ENCODE data around the gene PDGFRB.

The PDGFRB gene

GRCh38 chr5:150069672-150070627 lies 85.7 kb downstream of the PDGFRB start:
- Histone ChIP-seq H3K4me1 (ENCODE audit: control insufficient read depth, insufficient read depth, low read length) (peaks cover 8% of the 10 kb centered on the region), H3K4me3 (ENCODE audit: low read depth, low read length) (no peak overlapping the region), H3K9me3 (ENCODE audit: control insufficient read depth, insufficient read depth, low read depth, low read length) (no peaks in the 10 kb centered on the region), H3K36me3 (ENCODE audit: control insufficient read depth, insufficient read depth, low read length) (no peaks in the 10 kb centered on the region), H3K27me3 (ENCODE audit: control insufficient read depth, insufficient read depth, low read length) (no peaks in the 10 kb centered on the region; the same call in 1 of the 2 replicates), H3K9ac (ENCODE audit: low read length) (no peak overlapping the region), H3K27ac (ENCODE audit: low read depth, low read length) (no peak overlapping the region)

- no peak overlapping the region for H3K27ac ChIP-seq (ENCODE audit: low read depth, low read length)
- H3K9ac ChIP-seq (ENCODE audit: low read length), result no peak overlapping the region
- H3K4me3 ChIP-seq (ENCODE audit: low read depth, low read length), result no peak overlapping the region
- H3K4me1 ChIP-seq (ENCODE audit: control insufficient read depth, insufficient read depth, low read length), result peaks cover 8% of the 10 kb centered on the region
- no peaks in the 10 kb centered on the region for H3K36me3 ChIP-seq (ENCODE audit: control insufficient read depth, insufficient read depth, low read length)
- no peaks in the 10 kb centered on the region for H3K9me3 ChIP-seq (ENCODE audit: control insufficient read depth, insufficient read depth, low read depth, low read length)
- no peaks in the 10 kb centered on the region; the same call in 1 of the 2 replicates for H3K27me3 ChIP-seq (ENCODE audit: control insufficient read depth, insufficient read depth, low read length)
Observed at GRCh38 chr5:150068961-150069645, 86.5 kb downstream of the PDGFRB start.

GRCh38 chr5:150068472-150068871 lies 87.2 kb downstream of the PDGFRB start:
- Histone ChIP-seq H3K36me3 (ENCODE audit: control insufficient read depth, insufficient read depth, low read length) (no peaks in the 10 kb centered on the region), H3K4me3 (ENCODE audit: low read depth, low read length) (no peak overlapping the region), H3K27ac (ENCODE audit: low read depth, low read length) (no peak overlapping the region), H3K4me1 (ENCODE audit: control insufficient read depth, insufficient read depth, low read length) (peaks cover 8% of the 10 kb centered on the region), H3K9ac (ENCODE audit: low read length) (no peak overlapping the region), H3K27me3 (ENCODE audit: control insufficient read depth, insufficient read depth, low read length) (no peaks in the 10 kb centered on the region; the same call in 1 of the 2 replicates), H3K9me3 (ENCODE audit: control insufficient read depth, insufficient read depth, low read depth, low read length) (no peaks in the 10 kb centered on the region)

DNA sequence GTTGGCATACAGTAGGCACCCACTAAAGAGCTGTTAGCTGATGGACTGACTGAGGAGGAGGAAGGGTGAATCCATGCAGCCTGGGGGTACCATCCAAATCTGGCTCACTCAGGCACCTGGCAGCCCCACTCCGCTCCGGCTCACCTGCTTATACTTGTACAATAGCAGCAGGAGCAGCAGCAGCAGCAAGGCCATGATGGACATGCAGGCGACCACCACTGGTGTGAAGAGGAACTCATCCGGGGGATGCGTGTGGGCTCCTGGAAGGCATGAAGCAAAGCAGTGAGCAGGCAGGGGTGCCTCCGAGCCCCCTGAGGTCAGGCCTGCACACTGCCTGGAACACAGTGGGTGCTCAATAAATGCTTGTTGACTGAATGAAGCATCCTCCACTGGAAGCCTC lies 87.6 kb downstream of the PDGFRB start:
- H3K9ac ChIP-seq (ENCODE audit: low read length), result no peak overlapping the region
- H3K27me3 ChIP-seq (ENCODE audit: control insufficient read depth, insufficient read depth, low read length), result no peaks in the 10 kb centered on the region; the same call in 1 of the 2 replicates
- H3K27ac ChIP-seq (ENCODE audit: low read depth, low read length), result no peak overlapping the region
- H3K36me3 ChIP-seq (ENCODE audit: control insufficient read depth, insufficient read depth, low read length), result no peaks in the 10 kb centered on the region
- no peaks in the 10 kb centered on the region for H3K9me3 ChIP-seq (ENCODE audit: control insufficient read depth, insufficient read depth, low read depth, low read length)
- H3K4me1 ChIP-seq (ENCODE audit: control insufficient read depth, insufficient read depth, low read length), result peaks cover 8% of the 10 kb centered on the region
- no peak overlapping the region for H3K4me3 ChIP-seq (ENCODE audit: low read depth, low read length)

- Histone ChIP-seq H3K27me3 (ENCODE audit: control insufficient read depth, insufficient read depth, low read length) (no peaks in the 10 kb centered on the region; the same call in 1 of the 2 replicates), H3K27ac (ENCODE audit: low read depth, low read length) (no peak overlapping the region), H3K9me3 (ENCODE audit: control insufficient read depth, insufficient read depth, low read depth, low read length) (no peaks in the 10 kb centered on the region), H3K36me3 (ENCODE audit: control insufficient read depth, insufficient read depth, low read length) (no peaks in the 10 kb centered on the region), H3K4me1 (ENCODE audit: control insufficient read depth, insufficient read depth, low read length) (peaks cover 8% of the 10 kb centered on the region), H3K4me3 (ENCODE audit: low read depth, low read length) (no peak overlapping the region), H3K9ac (ENCODE audit: low read length) (no peak overlapping the region)
Observed at GRCh38 chr5:150067405-150067960, 88.2 kb downstream of the PDGFRB start.

- Histone ChIP-seq H3K4me1 (ENCODE audit: control insufficient read depth, insufficient read depth, low read length) (peaks cover 8% of the 10 kb centered on the region), H3K27ac (ENCODE audit: low read depth, low read length) (no peak overlapping the region), H3K27me3 (ENCODE audit: control insufficient read depth, insufficient read depth, low read length) (no peaks in the 10 kb centered on the region; the same call in 1 of the 2 replicates), H3K9ac (ENCODE audit: low read length) (no peak overlapping the region), H3K9me3 (ENCODE audit: control insufficient read depth, insufficient read depth, low read depth, low read length) (no peaks in the 10 kb centered on the region), H3K4me3 (ENCODE audit: low read depth, low read length) (no peak overlapping the region), H3K36me3 (ENCODE audit: control insufficient read depth, insufficient read depth, low read length) (no peaks in the 10 kb centered on the region)
Observed at GRCh38 chr5:150066901-150067396, 88.7 kb downstream of the PDGFRB start.

GRCh38 chr5:150066436-150066835 lies 89.2 kb downstream of the PDGFRB start:
- H3K27ac ChIP-seq (ENCODE audit: low read depth, low read length), result no peak overlapping the region
- H3K4me1 ChIP-seq (ENCODE audit: control insufficient read depth, insufficient read depth, low read length), result peaks cover 8% of the 10 kb centered on the region
- no peak overlapping the region for H3K9ac ChIP-seq (ENCODE audit: low read length)
- H3K36me3 ChIP-seq (ENCODE audit: control insufficient read depth, insufficient read depth, low read length), result no peaks in the 10 kb centered on the region
- H3K9me3 ChIP-seq (ENCODE audit: control insufficient read depth, insufficient read depth, low read depth, low read length), result no peaks in the 10 kb centered on the region
- H3K4me3 ChIP-seq (ENCODE audit: low read depth, low read length), result no peak overlapping the region
- no peaks in the 10 kb centered on the region; the same call in 1 of the 2 replicates for H3K27me3 ChIP-seq (ENCODE audit: control insufficient read depth, insufficient read depth, low read length)

DNA sequence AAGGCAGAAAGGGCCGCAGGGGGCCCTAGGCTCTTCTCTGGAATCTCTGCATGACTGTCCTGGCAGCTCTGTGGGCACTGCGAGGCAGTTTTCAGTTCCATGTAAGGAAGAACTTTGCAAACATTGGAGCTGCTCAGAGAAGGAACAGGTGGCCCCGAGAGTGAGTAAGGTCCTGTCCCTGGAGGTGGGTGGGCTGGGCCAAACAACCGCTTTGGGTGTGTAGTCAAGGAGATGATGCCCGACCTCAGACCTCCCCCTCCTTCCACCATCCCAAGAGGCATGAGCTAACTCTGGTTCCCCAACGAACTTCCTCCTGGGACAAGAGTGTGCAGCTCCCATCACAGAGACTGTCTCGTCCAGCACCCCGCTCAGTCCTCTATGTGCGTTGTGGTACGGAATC lies 89.8 kb downstream of the PDGFRB start:
- H3K27me3 ChIP-seq (ENCODE audit: control insufficient read depth, insufficient read depth, low read length), result no peaks in the 10 kb centered on the region; the same call in 1 of the 2 replicates
- no peaks in the 10 kb centered on the region for H3K36me3 ChIP-seq (ENCODE audit: control insufficient read depth, insufficient read depth, low read length)
- H3K4me1 ChIP-seq (ENCODE audit: control insufficient read depth, insufficient read depth, low read length), result peaks cover 8% of the 10 kb centered on the region
- H3K4me3 ChIP-seq (ENCODE audit: low read depth, low read length), result no peak overlapping the region
- no peak overlapping the region for H3K9ac ChIP-seq (ENCODE audit: low read length)
- H3K27ac ChIP-seq (ENCODE audit: low read depth, low read length), result no peak overlapping the region
- no peaks in the 10 kb centered on the region for H3K9me3 ChIP-seq (ENCODE audit: control insufficient read depth, insufficient read depth, low read depth, low read length)

GRCh38 chr5:150065346-150065745 lies 90.3 kb downstream of the PDGFRB start:
- Histone ChIP-seq H3K36me3 (ENCODE audit: control insufficient read depth, insufficient read depth, low read length) (no peaks in the 10 kb centered on the region), H3K9me3 (ENCODE audit: control insufficient read depth, insufficient read depth, low read depth, low read length) (no peaks in the 10 kb centered on the region), H3K27ac (ENCODE audit: low read depth, low read length) (no peak overlapping the region), H3K4me3 (ENCODE audit: low read depth, low read length) (no peak overlapping the region), H3K9ac (ENCODE audit: low read length) (no peak overlapping the region), H3K27me3 (ENCODE audit: control insufficient read depth, insufficient read depth, low read length) (no peaks in the 10 kb centered on the region; the same call in 1 of the 2 replicates), H3K4me1 (ENCODE audit: control insufficient read depth, insufficient read depth, low read length) (peaks cover 8% of the 10 kb centered on the region)

GRCh38 chr5:150064681-150065220 lies 90.9 kb downstream of the PDGFRB start:
- H3K27me3 ChIP-seq (ENCODE audit: control insufficient read depth, insufficient read depth, low read length), result no peaks in the 10 kb centered on the region; the same call in 1 of the 2 replicates
- no peak overlapping the region for H3K9ac ChIP-seq (ENCODE audit: low read length)
- H3K27ac ChIP-seq (ENCODE audit: low read depth, low read length), result no peak overlapping the region
- H3K4me1 ChIP-seq (ENCODE audit: control insufficient read depth, insufficient read depth, low read length), result peaks cover 8% of the 10 kb centered on the region
- no peaks in the 10 kb centered on the region for H3K36me3 ChIP-seq (ENCODE audit: control insufficient read depth, insufficient read depth, low read length)
- H3K4me3 ChIP-seq (ENCODE audit: low read depth, low read length), result no peak overlapping the region
- no peaks in the 10 kb centered on the region for H3K9me3 ChIP-seq (ENCODE audit: control insufficient read depth, insufficient read depth, low read depth, low read length)
